ENCODE results near the gene DNAJC6. TPM values are rescaled to one million over a fixed set of nuclear protein-coding genes. Genes with fewer than 3 reads are reported as not detected.

DNAJC6 gene
- total RNA-seq, 1 experiment from 2014 or later, result 15.6 TPM

- intact Hi-C loops (cut with micrococcal nuclease; ENCODE audit: unreplicated experiment), result no loop called here
- H3F3A ChIP-seq (ENCODE audit: insufficient read depth, low read depth), result no peaks in the 10 kb centered on the region
- H3K36me3 ChIP-seq (ENCODE audit: low read depth), result no peaks in the 10 kb centered on the region
- no peaks in the 10 kb centered on the region for H4K20me1 ChIP-seq (ENCODE audit: insufficient read depth)
- DNase-seq, result no peak
- no peak overlapping the region for H3K4me3 ChIP-seq
- TF ChIP-seq, protein P1, sequence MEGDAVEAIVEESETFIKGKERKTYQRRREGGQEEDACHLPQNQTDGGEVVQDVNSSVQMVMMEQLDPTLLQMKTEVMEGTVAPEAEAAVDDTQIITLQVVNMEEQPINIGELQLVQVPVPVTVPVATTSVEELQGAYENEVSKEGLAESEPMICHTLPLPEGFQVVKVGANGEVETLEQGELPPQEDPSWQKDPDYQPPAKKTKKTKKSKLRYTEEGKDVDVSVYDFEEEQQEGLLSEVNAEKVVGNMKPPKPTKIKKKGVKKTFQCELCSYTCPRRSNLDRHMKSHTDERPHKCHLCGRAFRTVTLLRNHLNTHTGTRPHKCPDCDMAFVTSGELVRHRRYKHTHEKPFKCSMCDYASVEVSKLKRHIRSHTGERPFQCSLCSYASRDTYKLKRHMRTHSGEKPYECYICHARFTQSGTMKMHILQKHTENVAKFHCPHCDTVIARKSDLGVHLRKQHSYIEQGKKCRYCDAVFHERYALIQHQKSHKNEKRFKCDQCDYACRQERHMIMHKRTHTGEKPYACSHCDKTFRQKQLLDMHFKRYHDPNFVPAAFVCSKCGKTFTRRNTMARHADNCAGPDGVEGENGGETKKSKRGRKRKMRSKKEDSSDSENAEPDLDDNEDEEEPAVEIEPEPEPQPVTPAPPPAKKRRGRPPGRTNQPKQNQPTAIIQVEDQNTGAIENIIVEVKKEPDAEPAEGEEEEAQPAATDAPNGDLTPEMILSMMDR (conservative IDR thresholded peaks at IDR 0.05), result no peak
- no peak for TF ChIP-seq EZH2 (IDR thresholded peaks at IDR 0.05; ENCODE audit: low read depth)
- H3K9me2 ChIP-seq (ENCODE audit: insufficient read depth), result no peaks in the 10 kb centered on the region; the same call in 1 of the 2 replicates
- no peak overlapping the region for H2AFZ ChIP-seq
- H3K4me1 ChIP-seq (replicated peaks; ENCODE audit: insufficient read depth), result no peaks in the 10 kb centered on the region
- no peaks in the 10 kb centered on the region for H3K79me2 ChIP-seq (ENCODE audit: low read depth)
- H3K27ac ChIP-seq, result no peak overlapping the region
- no peaks in the 10 kb centered on the region for H3K27me3 ChIP-seq (ENCODE audit: insufficient read depth, low read depth)
- CTCF ChIA-PET, result no interaction called here
- no TSS peak for BruUV-seq (replicated peaks)
- H3K4me2 ChIP-seq, result no peak overlapping the region
- no peaks in the 10 kb centered on the region for H3K9me3 ChIP-seq (ENCODE audit: insufficient read depth, low read depth)
- POLR2A ChIA-PET (ENCODE audit: unreplicated experiment), result no interaction called here
Measured at GRCh38 chr1:65386439-65386838, 77.1 kb downstream of the DNAJC6 start.

GRCh38 chr1:65387821-65388220 lies 78.5 kb downstream of the DNAJC6 start:
- DNase-seq, result no peak
- no peak overlapping the region for H3K4me3 ChIP-seq
- H3K4me1 ChIP-seq (replicated peaks; ENCODE audit: insufficient read depth), result no peaks in the 10 kb centered on the region
- H3K9me3 ChIP-seq (ENCODE audit: insufficient read depth, low read depth), result no peaks in the 10 kb centered on the region
- no peaks in the 10 kb centered on the region; the same call in 1 of the 2 replicates for H3K9me2 ChIP-seq (ENCODE audit: insufficient read depth)
- no TSS peak for BruUV-seq (replicated peaks)
- H4K20me1 ChIP-seq (ENCODE audit: insufficient read depth), result no peaks in the 10 kb centered on the region
- no peak overlapping the region for H3K27ac ChIP-seq
- no peaks in the 10 kb centered on the region for H3K79me2 ChIP-seq (ENCODE audit: low read depth)
- TF ChIP-seq, protein P1 (conservative IDR thresholded peaks at IDR 0.05), result no peak
- no peak for TF ChIP-seq EZH2 (IDR thresholded peaks at IDR 0.05; ENCODE audit: low read depth)
- intact Hi-C loops (cut with micrococcal nuclease; ENCODE audit: unreplicated experiment), result no loop called here
- H3F3A ChIP-seq (ENCODE audit: insufficient read depth, low read depth), result no peaks in the 10 kb centered on the region
- H2AFZ ChIP-seq, result no peak overlapping the region
- ChIA-PET CTCF (no interaction called here), POLR2A (ENCODE audit: unreplicated experiment) (no interaction called here)
- no peaks in the 10 kb centered on the region for H3K36me3 ChIP-seq (ENCODE audit: low read depth)
- no peaks in the 10 kb centered on the region for H3K27me3 ChIP-seq (ENCODE audit: insufficient read depth, low read depth)
- no peak overlapping the region for H3K4me2 ChIP-seq

GRCh38 chr1:65388908-65389695 lies 79.8 kb downstream of the DNAJC6 start:
- ChIA-PET CTCF (no interaction called here), POLR2A (ENCODE audit: unreplicated experiment) (no interaction called here)
- Histone ChIP-seq H2AFZ (no peak overlapping the region), H3K27me3 (ENCODE audit: insufficient read depth, low read depth) (no peaks in the 10 kb centered on the region), H3K9me3 (ENCODE audit: insufficient read depth, low read depth) (no peaks in the 10 kb centered on the region), H3K27ac (no peak overlapping the region), H3K79me2 (ENCODE audit: low read depth) (no peaks in the 10 kb centered on the region), H4K20me1 (ENCODE audit: insufficient read depth) (no peaks in the 10 kb centered on the region), H3K9me2 (ENCODE audit: insufficient read depth) (no peaks in the 10 kb centered on the region; the same call in 1 of the 2 replicates), H3K4me3 (no peak overlapping the region), H3F3A (ENCODE audit: insufficient read depth, low read depth) (no peaks in the 10 kb centered on the region), H3K4me1 (replicated peaks; ENCODE audit: insufficient read depth) (no peaks in the 10 kb centered on the region), H3K36me3 (ENCODE audit: low read depth) (no peaks in the 10 kb centered on the region), H3K4me2 (no peak overlapping the region)
- no peak for DNase-seq
- intact Hi-C loops (cut with micrococcal nuclease; ENCODE audit: unreplicated experiment), result no loop called here
- no peak for TF ChIP-seq EZH2 (IDR thresholded peaks at IDR 0.05; ENCODE audit: low read depth)
- TF ChIP-seq, protein P1 (conservative IDR thresholded peaks at IDR 0.05), result no peak
- no TSS peak for BruUV-seq (replicated peaks)
